ENCODE measurements around the gene ETV7.
"Not testable (repeated sequence)": the region's sequence is repeated elsewhere in the genome, so short reads cannot be mapped to it uniquely, and the experiment has no call there.

ETV7 gene

GRCh38 chr6:36382976-36383375 lies 4.5 kb downstream of the ETV7 start:
- no peak for DNase-seq

- no peak for DNase-seq
These were observed 5.7 kb downstream of the ETV7 start for GRCh38 chr6:36381502-36382389.

- DNase-seq: no peak
These were observed 7.3 kb downstream of the ETV7 start for GRCh38 chr6:36380166-36380565.

GRCh38 chr6:36378936-36379335 lies 8.5 kb downstream of the ETV7 start:
- DNase-seq: no peak

DNA sequence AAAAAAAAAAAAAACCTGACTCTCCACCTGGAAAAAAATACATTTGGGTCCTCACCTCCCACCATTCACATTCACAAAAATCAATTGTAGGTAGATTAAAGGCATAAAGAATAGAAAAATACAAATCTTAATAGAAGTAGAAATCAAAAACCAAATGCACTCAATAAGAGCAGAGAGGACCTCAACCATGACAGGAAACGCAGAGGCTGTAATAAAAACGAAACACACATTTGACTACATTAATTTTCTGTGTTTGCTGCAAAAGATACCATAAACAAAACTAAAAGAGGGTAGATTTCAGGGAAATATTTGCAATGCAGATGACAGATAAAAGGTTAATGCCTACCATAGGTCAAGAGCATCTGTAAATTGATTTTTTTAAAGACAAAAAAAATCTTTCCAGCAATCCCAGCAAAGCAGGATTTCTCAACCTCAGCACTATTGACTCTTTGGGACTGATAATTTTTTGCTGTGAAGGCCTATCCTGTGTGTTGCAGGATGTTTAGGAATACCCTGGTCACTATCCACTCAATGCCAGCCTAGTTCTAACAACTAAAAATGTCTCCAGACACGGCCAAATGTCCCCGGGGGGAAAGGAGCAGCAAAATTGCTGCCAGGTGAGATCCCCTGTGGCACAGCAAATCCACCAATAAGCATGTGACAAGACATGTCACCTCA lies 9.1 kb downstream of the ETV7 start:
- no peak for DNase-seq

DNA sequence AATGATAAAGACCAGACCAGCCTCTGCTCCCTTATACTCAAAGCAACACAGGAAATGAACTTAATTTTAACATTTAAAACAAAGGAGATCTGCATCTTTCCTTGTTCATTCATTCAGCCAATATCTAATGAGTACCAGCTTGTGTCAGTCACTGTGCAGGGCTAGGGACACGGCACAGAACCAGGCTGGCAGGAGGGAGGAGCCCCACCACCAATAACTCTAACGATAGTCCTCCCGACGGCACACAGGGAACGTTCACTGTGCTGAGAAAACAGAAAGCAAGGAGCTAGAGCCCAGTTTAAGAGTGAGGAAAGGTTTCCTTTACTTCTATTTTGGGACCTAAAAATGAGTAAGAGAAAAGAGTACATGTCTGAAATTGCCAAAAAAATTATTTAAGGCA lies 9.9 kb downstream of the ETV7 start:
- DNase-seq: no peak

DNA sequence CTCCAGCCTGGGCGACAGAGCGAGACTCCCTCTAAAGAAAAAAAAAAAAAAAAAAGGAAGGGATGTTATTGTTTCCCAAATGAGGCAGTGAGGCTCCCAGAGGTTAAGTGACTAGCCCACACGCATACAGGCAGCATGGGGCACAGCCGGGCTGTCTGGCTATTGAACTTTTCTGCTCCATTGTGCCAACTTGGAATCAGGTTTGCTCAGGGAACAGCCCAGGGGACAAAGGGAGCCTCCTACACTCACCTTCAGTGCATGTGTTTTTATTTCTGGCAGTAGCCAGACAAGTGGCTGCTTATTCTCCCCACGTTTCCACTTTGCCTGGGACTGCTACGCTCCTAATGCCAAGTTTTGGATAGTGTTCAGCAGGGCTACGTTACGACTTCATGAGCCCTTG lies 10.7 kb downstream of the ETV7 start:
- DNase-seq: no peak

DNA sequence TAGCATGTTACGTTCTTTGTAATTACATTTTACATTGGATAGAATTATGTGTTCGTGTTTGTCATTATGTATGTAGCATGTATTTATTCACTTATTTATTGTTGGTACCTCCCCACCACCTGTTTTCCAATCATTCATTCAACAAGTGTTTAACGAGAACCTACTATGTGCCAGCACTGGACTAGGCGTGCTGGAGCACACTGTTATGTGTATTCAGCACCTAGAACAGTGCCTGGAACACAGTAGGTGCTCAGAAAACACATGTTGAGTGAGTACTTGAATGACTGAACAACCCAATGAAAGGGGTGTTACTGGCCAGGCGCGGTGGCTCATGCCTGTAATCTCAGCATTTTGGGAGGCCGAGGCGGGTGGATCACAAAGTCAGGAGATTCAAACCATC lies 11.3 kb downstream of the ETV7 start:
- no peak for DNase-seq

- no peak for DNase-seq
These were observed 11.8 kb downstream of the ETV7 start for GRCh38 chr6:36375644-36376155.

GRCh38 chr6:36374972-36375371 lies 12.5 kb downstream of the ETV7 start:
- DNase-seq: no peak

- no peak for DNase-seq
These were observed 13.3 kb downstream of the ETV7 start for GRCh38 chr6:36374194-36374593.

GRCh38 chr6:36373368-36374019 lies 14.0 kb downstream of the ETV7 start:
- DNase-seq: no peak

DNA sequence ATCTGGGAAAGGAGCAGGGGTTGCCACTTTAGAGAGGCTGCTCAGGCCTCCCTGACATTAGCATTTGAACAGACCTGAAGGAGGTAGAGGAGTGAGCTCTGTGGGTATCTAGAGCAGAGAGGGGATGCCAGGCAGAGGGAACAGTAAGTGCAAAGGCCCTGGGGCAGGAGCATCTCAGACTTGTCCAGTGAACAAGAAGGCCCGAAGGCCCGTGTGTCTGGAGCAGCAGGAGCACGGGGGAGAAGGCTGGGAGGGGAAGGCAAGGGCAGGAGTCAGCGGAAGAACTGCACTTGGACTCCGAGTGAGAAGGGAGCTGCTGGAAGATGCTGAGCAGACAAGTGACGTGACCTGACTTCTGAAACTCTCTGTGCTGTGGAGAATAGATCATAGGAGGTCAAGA lies 15.4 kb downstream of the ETV7 start:
- DNase-seq: no peak

GRCh38 chr6:36371211-36371610 lies 16.3 kb downstream of the ETV7 start:
- no peak for DNase-seq

DNA sequence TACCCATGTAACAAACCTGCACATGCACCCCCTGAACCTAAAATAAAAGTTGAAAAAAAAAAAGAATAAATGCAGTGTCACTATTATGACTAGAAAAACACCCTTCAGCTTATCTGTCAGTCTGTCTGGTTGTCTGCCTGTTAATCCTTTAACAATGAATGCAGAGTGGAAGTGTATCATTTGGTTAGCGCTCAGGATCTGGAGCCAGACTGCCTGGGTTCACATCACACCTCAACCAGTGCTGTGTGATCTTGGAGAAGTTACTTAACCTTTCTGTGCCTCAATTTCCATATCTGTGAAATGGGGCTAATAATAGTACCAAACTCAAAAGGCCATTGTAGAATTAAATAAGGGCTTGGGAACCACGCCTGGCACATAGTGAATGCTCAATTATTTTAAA lies 16.8 kb downstream of the ETV7 start:
- no peak for DNase-seq

GRCh38 chr6:36368921-36369865 lies 18.3 kb downstream of the ETV7 start:
- no peak for DNase-seq

DNA sequence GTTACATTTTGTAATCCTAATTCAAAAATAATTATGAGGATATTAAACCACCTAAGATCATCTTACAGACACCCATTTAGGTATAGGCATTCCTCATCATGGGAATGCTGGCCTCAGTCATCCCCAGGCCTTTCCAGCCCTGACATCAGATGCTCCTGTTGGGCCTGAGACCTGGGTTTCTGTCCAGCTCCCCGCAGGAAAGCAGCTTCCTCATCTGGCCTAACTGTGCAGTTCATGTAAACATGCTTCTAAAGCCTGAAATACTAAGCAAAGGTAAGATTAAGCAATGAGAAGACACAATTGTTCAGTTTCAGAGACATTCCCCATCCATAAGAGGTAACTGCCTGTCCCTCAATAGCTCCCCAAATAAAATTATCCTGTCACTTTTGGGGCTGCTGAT lies 19.0 kb downstream of the ETV7 start:
- DNase-seq: no peak

DNA sequence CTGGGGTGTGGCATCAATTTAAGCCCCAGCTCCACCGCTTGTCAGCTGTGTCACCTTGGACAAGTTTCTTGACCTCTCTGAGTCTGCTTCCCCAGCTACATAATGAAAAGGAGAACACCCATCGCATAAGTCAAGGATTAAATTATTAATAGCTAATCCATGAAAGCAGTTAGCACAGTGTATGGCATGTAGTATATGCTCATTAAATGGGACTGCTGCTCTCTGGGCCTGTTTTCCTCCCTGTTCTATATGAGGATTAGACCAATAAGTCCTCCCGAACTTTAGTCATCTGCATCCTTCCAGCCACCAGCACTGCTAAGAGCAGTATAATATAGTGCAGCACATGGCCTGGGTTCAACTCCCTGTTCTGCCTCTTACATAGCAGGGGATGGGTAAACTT lies 19.7 kb downstream of the ETV7 start:
- no peak for DNase-seq

- DNase-seq: peak in 1 of 2 donors; percentile 12
These were observed 22.6 kb downstream of the ETV7 start for GRCh38 chr6:36364669-36365479.

DNA sequence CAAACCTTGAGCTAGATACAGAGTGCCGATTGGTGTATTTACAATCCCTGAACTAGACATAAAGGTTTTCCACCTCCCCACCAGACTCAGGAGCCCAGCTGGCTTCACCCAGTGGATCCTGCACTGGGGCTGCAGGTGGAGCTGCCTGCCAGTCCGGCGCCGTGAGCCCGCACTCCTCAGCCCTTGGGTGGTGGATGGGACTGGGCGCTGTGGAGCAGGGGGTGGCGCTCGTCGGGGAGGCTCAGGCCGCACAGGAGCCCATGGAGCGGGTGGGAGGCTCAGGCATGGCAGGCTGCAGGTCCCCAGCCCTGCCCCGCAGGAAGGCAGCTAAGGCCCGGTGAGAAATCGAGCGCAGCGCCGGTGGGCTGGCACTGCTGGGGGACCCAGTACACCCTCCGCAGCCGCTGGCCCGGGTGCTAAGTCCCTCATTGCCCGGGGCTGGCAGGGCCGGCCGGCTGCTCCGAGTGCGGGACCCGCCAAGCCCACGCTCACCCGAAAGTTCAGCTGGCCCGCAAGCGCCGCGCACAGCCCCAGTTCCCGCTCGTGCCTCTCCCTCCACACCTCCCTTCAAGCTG lies 23.3 kb downstream of the ETV7 start:
- not testable (repeated sequence) for DNase-seq

GRCh38 chr6:36363371-36363752 lies 24.1 kb downstream of the ETV7 start:
- not testable (repeated sequence) for DNase-seq
